Measurements from ENCODE around the gene LHX1.

Gene LHX1

GRCh38 chr17:36937001-36937958 lies at the start of gene LHX1:
LHX1 (plus strand) TSS chr17:36937475; CDS start chr17:36938198, 723 bp downstream.
- no peak for DNase-seq

GRCh38 chr17:36888236-36888951 lies 48.9 kb upstream of the LHX1 start:
- DNase-seq = no peak

- no peak for DNase-seq
Observed at GRCh38 chr17:36889770-36890349, 47.4 kb upstream of the LHX1 start.

GRCh38 chr17:36890398-36891168 lies 46.7 kb upstream of the LHX1 start:
- no peak for DNase-seq

- no peak for DNase-seq
Observed at GRCh38 chr17:36892112-36892838, 45.0 kb upstream of the LHX1 start.

GRCh38 chr17:36894177-36894576 lies 43.1 kb upstream of the LHX1 start:
- no peak for DNase-seq

GRCh38 chr17:36894925-36895324 lies 42.4 kb upstream of the LHX1 start:
- DNase-seq = no peak

- no peak for DNase-seq
Observed at GRCh38 chr17:36899250-36900159, 37.8 kb upstream of the LHX1 start.

GRCh38 chr17:36900160-36900512 lies 37.1 kb upstream of the LHX1 start:
- DNase-seq = no peak

- DNase-seq = no peak
Observed at GRCh38 chr17:36901506-36901905, 35.8 kb upstream of the LHX1 start.

GRCh38 chr17:36907407-36907806 lies 29.9 kb upstream of the LHX1 start:
- no peak for DNase-seq

GRCh38 chr17:36910513-36910912 lies 26.8 kb upstream of the LHX1 start:
- DNase-seq = no peak

GRCh38 chr17:36911001-36911400 lies 26.3 kb upstream of the LHX1 start:
- DNase-seq = no peak

- DNase-seq = no peak
Observed at GRCh38 chr17:36913132-36913531, 24.1 kb upstream of the LHX1 start.

- DNase-seq = no peak
Observed at GRCh38 chr17:36918211-36918691, 19.0 kb upstream of the LHX1 start.

- no peak for DNase-seq
Observed at GRCh38 chr17:36919407-36919968, 17.8 kb upstream of the LHX1 start.

- no peak for DNase-seq
Observed at GRCh38 chr17:36920032-36921005, 17.0 kb upstream of the LHX1 start.

GRCh38 chr17:36921095-36921851 lies 16.0 kb upstream of the LHX1 start:
- DNase-seq = no peak

GRCh38 chr17:36922175-36922574 lies 15.1 kb upstream of the LHX1 start:
- DNase-seq = no peak

All from activated CD4-positive, alpha-beta T cell treated with anti-CD3 and anti-CD28 coated beads for 1 hour (primary cell).